Breast epithelium (tissue), 4 donors: ENCODE data around the gene MT1G. TPM values are rescaled to one million over a fixed set of nuclear protein-coding genes. Genes with fewer than 3 reads are reported as not detected.

Source experiments
- DNase-seq, 2 donors: peaks; one replicate each; pipeline ENCODE4 v3.0.0-alpha.2; 2019; ENCODE audit warnings: low spot score in 2 of 2
- H3K27ac ChIP-seq, 2 donors: fragments of 200-600 bp; sonication (generic) in 1 of 2; one replicate each; pipeline ENCODE4 v1.5.1; 2016 to 2019; ENCODE audit warnings: mild to moderate bottlenecking in 1 of 2
- H3K27me3 ChIP-seq, 2 donors: fragments of 200-600 bp; sonication (generic) in 1 of 2; one replicate each; pipeline versions ENCODE4 v1.5.1 to v1.6.0; 2017 to 2019; ENCODE audit warnings: control low read depth in 1 of 2, mild to moderate bottlenecking in 1 of 2
- H3K36me3 ChIP-seq: fragments of 200-600 bp; one replicate; pipeline ENCODE4 v1.5.1; 2019
- H3K4me1 ChIP-seq, 2 donors: fragments of 200-600 bp; sonication (generic); one replicate each; pipeline ENCODE4 v1.5.1; 2016 to 2019; ENCODE audit warnings: control low read depth in 1 of 2
- H3K4me3 ChIP-seq, 3 donors: fragments of 200-600 bp; sonication (generic); 1 replicate in 2 of 3; 2 replicates in 1 of 3; pipeline ENCODE4 v1.5.1; 2016 to 2019; ENCODE audit warnings: mild to moderate bottlenecking in 3 of 3, moderate library complexity in 2 of 3
- H3K9me3 ChIP-seq, 2 donors: fragments of 200-600 bp; sonication (generic) in 1 of 2; one replicate each; pipeline ENCODE4 v1.5.1; 2016 to 2019; ENCODE audit warnings: control low read depth in 1 of 2
- POLR2A ChIP-seq: fragments of 450-650 bp; IDR thresholded peaks from one replicate; pipeline ENCODE4 v1.6.1; 2016; ENCODE audit warnings: antibody characterized with exemption, mild to moderate bottlenecking, moderate library complexity
- POLR2AphosphoS5 ChIP-seq, 3 donors: sonication (generic); formaldehyde crosslinking; IDR thresholded peaks; one replicate each; pipeline ENCODE4 v1.6.1; 2017; ENCODE audit warnings: antibody characterized with exemption in 3 of 3
- intact Hi-C: fragments of 100-400 bp; cut with DNase I; formaldehyde crosslinking; loops from one replicate; pipeline ENCODE4 v1.15.1; 2023; ENCODE audit warnings: low total_unique reads
- total RNA-seq, 3 donors: library from RNA; depleted of rRNA; stranded (reverse); fragments of >200 nt; gene quantifications; one replicate each; pipeline ENCODE4 v1.1.0, GENCODE V29; 2016
- TF ChIP-seq, protein P1 (sequence below), 3 donors: fragments of 450-650 bp; IDR thresholded peaks; one replicate each; pipeline ENCODE4 v1.5.1; 2016 to 2017; ENCODE audit warnings: antibody characterized with exemption in 3 of 3, mild to moderate bottlenecking in 3 of 3, moderate library complexity in 3 of 3

MT1G gene
- total RNA-seq, 3 donors from 2014 or later, result 20.0 to 224 (median 48.3) TPM

DNA sequence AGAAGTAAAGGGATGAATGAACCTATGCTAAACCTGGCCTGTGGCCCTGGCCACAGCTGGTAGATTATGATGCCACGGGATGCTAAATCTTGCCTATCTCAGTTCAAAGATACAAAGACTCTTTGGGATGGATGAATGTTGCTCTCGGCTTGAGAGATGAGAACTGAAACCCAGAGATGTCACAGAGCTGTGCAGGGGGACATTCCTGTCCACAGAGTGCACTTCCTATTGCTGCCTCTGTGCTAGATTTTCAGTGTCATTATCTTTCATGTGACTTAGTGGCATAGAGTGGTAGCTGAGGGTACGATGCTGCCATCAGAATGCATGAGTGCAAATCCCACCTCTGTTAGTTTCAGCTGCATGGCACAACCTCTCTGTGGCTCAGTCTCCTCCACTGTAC lies 37.7 kb downstream of the MT1G start:
- no peaks in the 10 kb centered on the region for H3K27me3 ChIP-seq
- H3K36me3 ChIP-seq, result no peaks in the 10 kb centered on the region
- H3K27ac ChIP-seq, result no peak overlapping the region
- TF ChIP-seq POLR2AphosphoS5 (IDR thresholded peaks at IDR 0.05), result no peak
- TF ChIP-seq, protein P1, sequence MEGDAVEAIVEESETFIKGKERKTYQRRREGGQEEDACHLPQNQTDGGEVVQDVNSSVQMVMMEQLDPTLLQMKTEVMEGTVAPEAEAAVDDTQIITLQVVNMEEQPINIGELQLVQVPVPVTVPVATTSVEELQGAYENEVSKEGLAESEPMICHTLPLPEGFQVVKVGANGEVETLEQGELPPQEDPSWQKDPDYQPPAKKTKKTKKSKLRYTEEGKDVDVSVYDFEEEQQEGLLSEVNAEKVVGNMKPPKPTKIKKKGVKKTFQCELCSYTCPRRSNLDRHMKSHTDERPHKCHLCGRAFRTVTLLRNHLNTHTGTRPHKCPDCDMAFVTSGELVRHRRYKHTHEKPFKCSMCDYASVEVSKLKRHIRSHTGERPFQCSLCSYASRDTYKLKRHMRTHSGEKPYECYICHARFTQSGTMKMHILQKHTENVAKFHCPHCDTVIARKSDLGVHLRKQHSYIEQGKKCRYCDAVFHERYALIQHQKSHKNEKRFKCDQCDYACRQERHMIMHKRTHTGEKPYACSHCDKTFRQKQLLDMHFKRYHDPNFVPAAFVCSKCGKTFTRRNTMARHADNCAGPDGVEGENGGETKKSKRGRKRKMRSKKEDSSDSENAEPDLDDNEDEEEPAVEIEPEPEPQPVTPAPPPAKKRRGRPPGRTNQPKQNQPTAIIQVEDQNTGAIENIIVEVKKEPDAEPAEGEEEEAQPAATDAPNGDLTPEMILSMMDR (IDR thresholded peaks at IDR 0.05), result no peak
- no peak for TF ChIP-seq POLR2A
- H3K9me3 ChIP-seq, result no peaks in the 10 kb centered on the region
- no peaks in the 10 kb centered on the region for H3K4me1 ChIP-seq
- intact Hi-C loops, result no loop called here
- no peak for DNase-seq
- H3K4me3 ChIP-seq, result no peak overlapping the region

DNA sequence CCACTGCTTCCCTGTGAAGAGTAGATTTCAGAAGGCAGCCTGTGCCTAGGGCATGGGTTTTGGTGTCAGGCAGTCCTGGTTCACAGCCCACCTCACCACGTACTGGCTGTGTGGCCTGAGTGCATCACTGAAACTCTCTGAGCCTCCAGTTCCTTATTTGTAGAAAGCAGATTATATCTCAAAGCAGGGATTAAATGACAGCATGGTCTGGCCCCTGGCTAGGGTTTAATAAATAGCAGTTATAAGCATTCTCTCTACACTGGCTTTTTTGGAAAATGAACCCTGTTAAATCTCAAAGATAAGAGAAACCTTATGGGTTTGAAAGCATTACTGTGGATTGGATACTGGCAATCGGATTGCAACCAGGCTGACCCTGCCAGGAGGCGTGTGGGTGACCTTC lies 38.3 kb downstream of the MT1G start:
- Histone ChIP-seq H3K4me3 (no peak overlapping the region), H3K27me3 (no peaks in the 10 kb centered on the region), H3K27ac (peak overlapping the region; percentile 40 to 41), H3K4me1 (no peaks in the 10 kb centered on the region), H3K9me3 (no peaks in the 10 kb centered on the region), H3K36me3 (no peaks in the 10 kb centered on the region)
- DNase-seq, result no peak
- intact Hi-C loops, result no loop called here
- TF ChIP-seq POLR2AphosphoS5 (IDR thresholded peaks at IDR 0.05) (no peak), POLR2A (no peak)

DNA sequence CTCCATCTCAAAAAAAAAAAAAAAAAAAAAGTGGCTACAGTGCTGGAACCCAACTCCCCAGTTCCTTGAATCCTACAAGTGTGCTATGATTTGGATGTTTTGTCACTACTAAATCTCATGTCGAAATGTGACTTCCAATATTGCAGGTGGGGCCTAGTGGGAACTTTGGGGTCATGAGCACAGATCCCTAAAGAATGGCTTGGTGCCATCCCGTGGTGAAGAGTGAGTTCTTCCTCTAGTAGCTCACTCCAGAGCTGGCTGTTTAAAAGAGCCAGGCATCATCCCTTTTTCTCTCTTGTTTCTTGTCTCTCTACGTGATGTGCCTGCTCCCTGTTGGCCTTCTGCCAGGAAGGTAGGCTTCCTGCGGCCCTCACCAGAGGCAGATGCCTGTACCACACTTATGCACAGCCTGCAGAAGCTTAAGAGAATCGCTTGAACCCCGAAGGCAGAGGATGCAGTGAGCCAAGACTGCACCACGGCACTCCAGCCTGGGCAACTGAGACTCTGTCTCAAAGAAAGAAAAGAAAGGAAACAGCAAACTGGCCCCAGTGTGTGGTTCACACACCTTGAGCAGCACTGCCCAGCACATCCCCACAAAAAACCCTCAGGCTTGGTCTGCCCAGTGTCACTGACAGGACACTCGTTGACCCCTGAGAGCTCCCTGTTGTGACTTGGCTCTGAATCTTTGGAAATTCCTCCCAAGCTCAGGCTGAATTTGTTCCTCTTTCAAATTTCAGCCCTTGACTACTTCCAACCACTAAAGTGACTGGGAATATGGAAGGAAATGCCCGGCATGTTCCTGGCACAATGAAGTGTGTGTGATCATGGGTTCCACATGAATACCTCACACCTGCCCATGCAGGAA lies 39.1 kb downstream of the MT1G start:
- no peaks in the 10 kb centered on the region for H3K27me3 ChIP-seq
- H3K9me3 ChIP-seq, result no peaks in the 10 kb centered on the region
- TF ChIP-seq, protein P1 (IDR thresholded peaks at IDR 0.05), result no peak
- no peak for TF ChIP-seq POLR2AphosphoS5 (IDR thresholded peaks at IDR 0.05)
- no peak for TF ChIP-seq POLR2A
- H3K27ac ChIP-seq, result peak overlapping the region; percentile 40 to 41
- H3K4me1 ChIP-seq, result no peaks in the 10 kb centered on the region
- no peak for DNase-seq
- no peaks in the 10 kb centered on the region for H3K36me3 ChIP-seq
- no peak overlapping the region for H3K4me3 ChIP-seq
- intact Hi-C loops, result no loop called here

DNA sequence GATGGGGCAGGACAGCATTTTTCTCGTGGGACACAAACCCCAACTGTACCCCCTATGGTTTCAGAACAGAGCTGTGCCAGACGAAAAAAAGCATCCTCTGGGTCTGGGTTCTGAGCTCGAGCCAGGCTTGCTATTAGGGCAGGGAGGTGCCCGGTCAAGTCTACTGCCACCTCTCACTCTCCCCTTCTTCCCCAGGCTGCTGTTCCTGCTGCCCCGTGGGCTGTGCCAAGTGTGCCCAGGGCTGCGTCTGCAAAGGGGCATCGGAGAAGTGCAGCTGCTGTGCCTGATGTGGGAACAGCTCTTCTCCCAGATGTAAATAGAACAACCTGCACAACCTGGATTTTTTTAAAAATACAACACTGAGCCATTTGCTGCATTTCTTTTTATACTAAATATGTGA lies 41.2 kb downstream of the MT1G start:
- peak overlapping the region; percentile 50 to 73 (median 72) for H3K4me3 ChIP-seq
- intact Hi-C loops, result no loop called here
- TF ChIP-seq, protein P1 (IDR thresholded peaks at IDR 0.05), result no peak
- TF ChIP-seq POLR2A (no peak), POLR2AphosphoS5 (IDR thresholded peaks at IDR 0.05) (no peak)
- no peaks in the 10 kb centered on the region for H3K9me3 ChIP-seq
- no peaks in the 10 kb centered on the region for H3K36me3 ChIP-seq
- DNase-seq, result no peak
- no peaks in the 10 kb centered on the region for H3K27me3 ChIP-seq
- peak overlapping the region; percentile 87 to 97 for H3K27ac ChIP-seq
- H3K4me1 ChIP-seq, result no peaks in the 10 kb centered on the region

DNA sequence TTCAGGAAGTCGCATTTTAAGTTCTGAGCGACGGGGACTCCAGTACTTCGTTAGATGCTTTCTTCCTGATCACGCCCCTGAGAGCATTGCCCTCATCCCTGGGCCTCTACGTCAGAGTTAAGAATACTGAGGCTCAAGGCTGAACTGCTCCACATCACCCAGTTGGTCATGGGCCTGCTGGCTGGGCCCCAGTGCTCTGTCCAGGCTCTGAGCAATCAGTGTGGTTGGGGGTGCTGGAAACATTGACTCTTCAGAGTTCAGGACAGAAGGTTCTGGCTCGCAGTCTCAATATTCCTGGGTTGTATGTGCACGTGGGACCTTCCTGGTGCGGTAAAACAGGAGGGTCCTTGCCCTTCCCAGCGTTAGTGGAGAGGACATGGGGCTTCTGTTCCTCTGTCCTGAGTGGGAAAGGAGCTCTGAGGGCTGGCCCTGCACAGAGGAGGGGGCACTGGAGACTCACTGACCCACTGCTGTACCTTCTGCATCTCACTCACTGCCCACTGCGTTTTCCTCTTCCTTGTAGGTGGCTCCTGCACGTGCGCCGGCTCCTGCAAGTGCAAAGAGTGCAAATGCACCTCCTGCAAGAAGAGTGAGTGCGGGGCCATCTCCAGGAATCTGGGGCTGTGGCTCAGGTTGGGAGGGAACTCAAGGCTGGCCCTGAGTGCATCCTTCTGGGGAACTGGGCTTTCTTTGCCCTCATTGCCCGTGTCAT lies 41.8 kb downstream of the MT1G start:
- Histone ChIP-seq H3K9me3 (no peaks in the 10 kb centered on the region), H3K27me3 (no peaks in the 10 kb centered on the region), H3K27ac (peak overlapping the region; percentile 87 to 97), H3K36me3 (no peaks in the 10 kb centered on the region), H3K4me1 (no peaks in the 10 kb centered on the region), H3K4me3 (peak overlapping the region; percentile 50 to 73 (median 72))
- intact Hi-C loops, result no loop called here
- peak in 1 of 2 donors; percentile 44 for DNase-seq
- TF ChIP-seq POLR2A (no peak), POLR2AphosphoS5 (IDR thresholded peaks at IDR 0.05) (peak in 1 of 3 donors; percentile 14)
